ENCODE measurements around the gene AQP9.
"Not testable (repeated sequence)": the region's sequence is repeated elsewhere in the genome, so short reads cannot be mapped to it uniquely, and the experiment has no call there.

Gene AQP9

GRCh38 chr15:58179206-58179605, 41.0 kb downstream of the AQP9 start:
- POLR2A ChIA-PET, result no interaction called here
- no peak for DNase-seq (ENCODE audit: low read depth, low spot score)
- no peak for TF ChIP-seq CTCF (IDR thresholded peaks at IDR 0.05; ENCODE audit: insufficient read depth, low read length, missing control alignments)
- no peak overlapping the region for H3K4me3 ChIP-seq (ENCODE audit: low read depth, low read length)
- CTCF ChIA-PET, result interaction anchor here (0.9 to 1.2 kb wide), 2 partner anchors 64 to 428 kb away, joined by 3 read pairs; no protein-coding TSS in a partner anchor

- no peak for TF ChIP-seq CTCF (IDR thresholded peaks at IDR 0.05; ENCODE audit: insufficient read depth, low read length, missing control alignments)
- CTCF ChIA-PET, result interaction anchor here (1.2 kb wide), 1 partner anchor 429 kb away, joined by 3 read pairs; no protein-coding TSS in a partner anchor
- DNase-seq (ENCODE audit: low read depth, low spot score), result no peak
- H3K4me3 ChIP-seq (ENCODE audit: low read depth, low read length), result no peak overlapping the region
- POLR2A ChIA-PET, result no interaction called here
These were observed 41.7 kb downstream of the AQP9 start for GRCh38 chr15:58179741-58180381.

- H3K4me3 ChIP-seq (ENCODE audit: low read depth, low read length), result no peak overlapping the region
- ChIA-PET CTCF (interaction anchor here (0.6 to 5.2 kb wide), 29 partner anchors 11 to 640 kb away, joined by 3 to 39 read pairs (median 5); partner anchors contain the start of gene ALDH1A2), POLR2A (no interaction called here)
- no peak for DNase-seq (ENCODE audit: low read depth, low spot score)
- peak; percentile 87 for TF ChIP-seq CTCF (IDR thresholded peaks at IDR 0.05; ENCODE audit: insufficient read depth, low read length, missing control alignments)
These were observed 44.4 kb downstream of the AQP9 start for GRCh38 chr15:58182460-58183163.

- CTCF ChIA-PET, result interaction anchor here (0.7 to 5.2 kb wide), 4 partner anchors 16 to 142 kb away, joined by 3 to 39 read pairs (median 20); no protein-coding TSS in a partner anchor
- no peak for DNase-seq (ENCODE audit: low read depth, low spot score)
- no peak for TF ChIP-seq CTCF (IDR thresholded peaks at IDR 0.05; ENCODE audit: insufficient read depth, low read length, missing control alignments)
- no peak overlapping the region for H3K4me3 ChIP-seq (ENCODE audit: low read depth, low read length)
- POLR2A ChIA-PET, result no interaction called here
These were observed 47.3 kb downstream of the AQP9 start for GRCh38 chr15:58185439-58185838.

GRCh38 chr15:58189148-58189811, 51.1 kb downstream of the AQP9 start:
- POLR2A ChIA-PET, result no interaction called here
- no peak for TF ChIP-seq CTCF (IDR thresholded peaks at IDR 0.05; ENCODE audit: insufficient read depth, low read length, missing control alignments)
- no peak overlapping the region for H3K4me3 ChIP-seq (ENCODE audit: low read depth, low read length)
- DNase-seq (ENCODE audit: low read depth, low spot score), result no peak
- CTCF ChIA-PET, result no interaction called here

- ChIA-PET POLR2A (no interaction called here), CTCF (interaction anchor here (1.2 kb wide), 2 partner anchors 9 to 121 kb away, joined by 3 read pairs; no protein-coding TSS in a partner anchor)
- H3K4me3 ChIP-seq (ENCODE audit: low read depth, low read length), result no peak overlapping the region
- no peak for TF ChIP-seq CTCF (IDR thresholded peaks at IDR 0.05; ENCODE audit: insufficient read depth, low read length, missing control alignments)
- no peak for DNase-seq (ENCODE audit: low read depth, low spot score)
These were observed 52.2 kb downstream of the AQP9 start for GRCh38 chr15:58190419-58190818.

- POLR2A ChIA-PET; DNase-seq (ENCODE audit: low read depth, low spot score); H3K4me3 ChIP-seq (ENCODE audit: low read depth, low read length): not testable (repeated sequence)
- CTCF ChIA-PET, result interaction anchor here (4.7 kb wide), 1 partner anchor 10 kb away, joined by 35 read pairs; no protein-coding TSS in a partner anchor
These were observed 55.5 kb downstream of the AQP9 start for GRCh38 chr15:58193636-58194035.
